Endodermal cell (in vitro differentiated cells): ENCODE results near the gene IRF2BP1. TPM values are rescaled to one million over a fixed set of nuclear protein-coding genes. Genes with fewer than 3 reads are reported as not detected.
A peak's percentile ranks its signal among the peaks of the same experiment; 100 is the strongest.

Source experiments
- DNase-seq: peaks from one replicate; pipeline ENCODE4 v3.0.0-alpha.2; 2017
- H3K27ac ChIP-seq: 2 replicates; pipeline ENCODE4 v1.5.1; 2013; ENCODE audit warnings: mild to moderate bottlenecking, low read depth, low read length, moderate library complexity
- H3K27me3 ChIP-seq: 2 replicates; pipeline ENCODE4 v1.6.1; 2013; ENCODE audit warnings: mild to moderate bottlenecking, low read length, moderate library complexity; ENCODE audit not compliant: insufficient read depth, control insufficient read depth, poor library complexity, severe bottlenecking
- H3K36me3 ChIP-seq: 2 replicates; pipeline ENCODE4 v1.7.0; 2013; ENCODE audit warnings: mild to moderate bottlenecking, low read length, moderate library complexity; ENCODE audit not compliant: control insufficient read depth, insufficient read depth
- H3K4me1 ChIP-seq: one replicate; pipeline ENCODE4 v1.7.0; 2013; ENCODE audit warnings: low read length; ENCODE audit not compliant: control insufficient read depth, insufficient read depth
- H3K4me3 ChIP-seq: 2 replicates; pipeline ENCODE4 v1.5.1; 2013; ENCODE audit warnings: mild to moderate bottlenecking, low read length, moderate library complexity
- H3K9ac ChIP-seq: 2 replicates; pipeline ENCODE4 v1.6.1; 2013; ENCODE audit warnings: mild to moderate bottlenecking, low read length, moderate library complexity; ENCODE audit not compliant: poor library complexity, severe bottlenecking; ENCODE audit errors: extremely low read depth
- H3K9me3 ChIP-seq: 2 replicates; pipeline ENCODE4 v1.6.1; 2013; ENCODE audit warnings: mild to moderate bottlenecking, low read length, moderate library complexity; ENCODE audit not compliant: control insufficient read depth
- H3K27ac Mint-ChIP-seq: 2 replicates; pipeline ENCODE4 v1.8.0; 2020; ENCODE audit warnings: mixed read lengths
- H3K27me3 Mint-ChIP-seq: 2 replicates; pipeline ENCODE4 v1.8.0; 2021; ENCODE audit warnings: mild to moderate bottlenecking, mixed read lengths; ENCODE audit not compliant: insufficient read depth
- H3K36me3 Mint-ChIP-seq: 2 replicates; pipeline ENCODE4 v1.8.0; 2020; ENCODE audit warnings: low read depth, mixed read lengths
- H3K4me1 Mint-ChIP-seq: 2 replicates; pipeline ENCODE4 v1.8.0; 2020; ENCODE audit warnings: mixed read lengths
- H3K4me3 Mint-ChIP-seq: 2 replicates; pipeline ENCODE4 v1.8.0; 2020; ENCODE audit warnings: mild to moderate bottlenecking, moderate library complexity, mixed read lengths
- H3K9me3 Mint-ChIP-seq: 2 replicates; pipeline ENCODE4 v1.8.0; 2020; ENCODE audit warnings: mild to moderate bottlenecking, mixed read lengths
- CTCF ChIP-seq: fragments of 200-600 bp; sonication (generic); conservative IDR thresholded peaks from 2 replicates; pipeline ENCODE4 v1.5.0; 2021; ENCODE audit warnings: antibody characterized with exemption, mild to moderate bottlenecking
- WGBS, 2 experiments: methylation state at CpG; one replicate each; pipeline versions ENCODE4 v1.1.5 to v1.1.7; 2013; ENCODE audit warnings: missing lambda C conversion rate in 2 of 2, mixed read lengths in 1 of 2; ENCODE audit not compliant: insufficient coverage in 1 of 2, insufficient read length in 1 of 2; 5-methylcytosine and 5-hydroxymethylcytosine counted together
- total RNA-seq, 2 donors: library from RNA; stranded (reverse); fragmentation: NEBNext Ultra II Directional in 1 of 2; extraction: Animal tissue kit (Norgen Biotek cat#: 25700) in 1 of 2; gene quantifications; 2 replicates in 1 of 2; 3 replicates in 1 of 2; pipeline ENCODE4 v1.2.1, GENCODE V29; 2021

The IRF2BP1 gene
- total RNA-seq, 2 donors from 2014 or later = 23.8 to 30.3 TPM

- no peak overlapping the region for H3K27ac Mint-ChIP-seq
- H3K27me3 Mint-ChIP-seq = peaks cover 14% of the 10 kb centered on the region
- H3K9me3 Mint-ChIP-seq = no peaks in the 10 kb centered on the region
- no peak overlapping the region for H3K27ac ChIP-seq
- WGBS, 2 experiments = 39 to 65% methylated on average over 9 to 22 of the region's 22 CpGs
- no peaks in the 10 kb centered on the region for H3K9me3 ChIP-seq
- H3K4me1 Mint-ChIP-seq = peaks cover 4% of the 10 kb centered on the region
- no peaks in the 10 kb centered on the region for H3K27me3 ChIP-seq
- peak overlapping the region; percentile 81 for H3K4me3 Mint-ChIP-seq
- H3K4me1 ChIP-seq = no peaks in the 10 kb centered on the region
- peak; percentile 65 for DNase-seq
- peaks cover 25% of the 10 kb centered on the region for H3K36me3 Mint-ChIP-seq
- H3K36me3 ChIP-seq = peaks cover 19% of the 10 kb centered on the region
- TF ChIP-seq CTCF = no peak
- peak overlapping the region; percentile 95 for H3K4me3 ChIP-seq
- no peak overlapping the region for H3K9ac ChIP-seq
Measured at GRCh38 chr19:45900738-45901431, 14.9 kb upstream of the IRF2BP1 start.

- H3K4me1 Mint-ChIP-seq = peaks cover 4% of the 10 kb centered on the region
- no peak overlapping the region for H3K9ac ChIP-seq
- H3K9me3 ChIP-seq = no peaks in the 10 kb centered on the region
- peaks cover 33% of the 10 kb centered on the region for H3K36me3 Mint-ChIP-seq
- no peak for TF ChIP-seq CTCF
- H3K4me3 Mint-ChIP-seq = no peak overlapping the region
- H3K27me3 ChIP-seq = no peaks in the 10 kb centered on the region
- peak overlapping the region; percentile 95 for H3K4me3 ChIP-seq
- peaks cover 11% of the 10 kb centered on the region for H3K27me3 Mint-ChIP-seq
- no peak overlapping the region for H3K27ac Mint-ChIP-seq
- WGBS, 2 experiments = 95 to 100% methylated on average over 3 of the region's 4 CpGs
- H3K4me1 ChIP-seq = no peaks in the 10 kb centered on the region
- no peak for DNase-seq
- H3K36me3 ChIP-seq = peaks cover 19% of the 10 kb centered on the region
- H3K27ac ChIP-seq = no peak overlapping the region
- H3K9me3 Mint-ChIP-seq = no peaks in the 10 kb centered on the region
Measured at GRCh38 chr19:45899919-45900589, 14.1 kb upstream of the IRF2BP1 start.

- no peak overlapping the region for H3K27ac Mint-ChIP-seq
- DNase-seq = no peak
- H3K36me3 Mint-ChIP-seq = peaks cover 38% of the 10 kb centered on the region
- Histone ChIP-seq H3K9me3 (no peaks in the 10 kb centered on the region), H3K9ac (no peak overlapping the region), H3K36me3 (peaks cover 19% of the 10 kb centered on the region), H3K27me3 (no peaks in the 10 kb centered on the region), H3K4me3 (no peak overlapping the region), H3K27ac (no peak overlapping the region), H3K4me1 (no peaks in the 10 kb centered on the region)
- peaks cover 4% of the 10 kb centered on the region for H3K4me1 Mint-ChIP-seq
- no peak overlapping the region for H3K4me3 Mint-ChIP-seq
- H3K27me3 Mint-ChIP-seq = peaks cover 11% of the 10 kb centered on the region
- 96 to 100% methylated on average over 4 to 6 of the region's 7 CpGs for WGBS, 2 experiments
- H3K9me3 Mint-ChIP-seq = no peaks in the 10 kb centered on the region
- no peak for TF ChIP-seq CTCF
Measured at GRCh38 chr19:45899253-45899652, 13.3 kb upstream of the IRF2BP1 start.
